Loucy (cell line): Measurements from ENCODE around the gene ARHGEF12.
"Not testable (repeated sequence)": the region's sequence is repeated elsewhere in the genome, so short reads cannot be mapped to it uniquely, and the experiment has no call there.

Experiments
- H2AFZ ChIP-seq: fragments of 200-600 bp; sonication (generic); 2 replicates; pipeline ENCODE4 v1.6.0; 2016; ENCODE audit warnings: antibody characterized with exemption, mild to moderate bottlenecking, low read length, moderate library complexity
- H3F3A ChIP-seq: fragments of 200-600 bp; 2 replicates; pipeline ENCODE4 v1.6.0; 2016; ENCODE audit warnings: antibody characterized with exemption, low read depth, mild to moderate bottlenecking
- H3K27me3 ChIP-seq: fragments of 200-600 bp; sonication (generic); 2 replicates; pipeline ENCODE4 v1.6.1; 2014; ENCODE audit warnings: low read length, mild to moderate bottlenecking; ENCODE audit not compliant: insufficient read depth, poor library complexity, severe bottlenecking
- H3K36me3 ChIP-seq: fragments of 200-600 bp; sonication (generic); 2 replicates; pipeline ENCODE4 v1.6.1; 2016; ENCODE audit warnings: low read length; ENCODE audit not compliant: insufficient read depth
- H3K4me1 ChIP-seq: fragments of 200-600 bp; sonication (generic); 2 replicates; pipeline ENCODE4 v1.5.1; 2014; ENCODE audit warnings: low read length, mild to moderate bottlenecking; ENCODE audit not compliant: insufficient read depth, poor library complexity, severe bottlenecking
- H3K4me2 ChIP-seq: fragments of 200-600 bp; sonication (generic); 2 replicates; pipeline ENCODE4 v1.6.0; 2014; ENCODE audit warnings: antibody characterized with exemption, low read length, low read depth, mild to moderate bottlenecking; ENCODE audit not compliant: poor library complexity, severe bottlenecking
- H3K4me3 ChIP-seq: fragments of 200-600 bp; sonication (generic); 2 replicates; pipeline ENCODE4 v1.5.1; 2014; ENCODE audit warnings: low read length, mild to moderate bottlenecking, mixed read lengths; ENCODE audit not compliant: poor library complexity, severe bottlenecking
- H3K79me2 ChIP-seq: fragments of 200-600 bp; sonication (generic); 2 replicates; pipeline ENCODE4 v1.6.1; 2014; ENCODE audit warnings: low read length; ENCODE audit not compliant: insufficient read depth
- H3K9ac ChIP-seq: fragments of 200-600 bp; sonication (generic); 2 replicates; pipeline ENCODE4 v1.6.0; 2014; ENCODE audit warnings: mild to moderate bottlenecking, low read depth, low read length, moderate library complexity; ENCODE audit not compliant: poor library complexity, severe bottlenecking
- H3K9me2 ChIP-seq: fragments of 200-600 bp; sonication (generic); replicated peaks from 2 replicates; pipeline ENCODE4 v1.6.1; 2016; ENCODE audit warnings: low read depth, low read length, mixed read lengths
- H3K9me3 ChIP-seq: fragments of 200-600 bp; sonication (generic); 2 replicates; pipeline ENCODE4 v1.6.1; 2014; ENCODE audit warnings: mild to moderate bottlenecking, antibody characterized with exemption, low read length, low read depth; ENCODE audit not compliant: insufficient read depth
- H4K20me1 ChIP-seq: fragments of 200-600 bp; sonication (generic); 2 replicates; pipeline ENCODE4 v1.6.0; 2014; ENCODE audit warnings: antibody characterized with exemption, low read length, mild to moderate bottlenecking; ENCODE audit not compliant: insufficient read depth, poor library complexity, severe bottlenecking
- EZH2phosphoT487 ChIP-seq: fragments of 200-600 bp; IDR thresholded peaks from 2 replicates; pipeline ENCODE4 v1.6.1; 2018; ENCODE audit warnings: antibody characterized with exemption, mild to moderate bottlenecking, moderate library complexity, borderline replicate concordance
- TF ChIP-seq, protein P1 (sequence below): fragments of 200-600 bp; sonication (generic); conservative IDR thresholded peaks from 2 replicates; pipeline ENCODE4 v1.5.1; 2014; ENCODE audit warnings: mild to moderate bottlenecking, antibody characterized with exemption, low read length

The ARHGEF12 gene

DNA sequence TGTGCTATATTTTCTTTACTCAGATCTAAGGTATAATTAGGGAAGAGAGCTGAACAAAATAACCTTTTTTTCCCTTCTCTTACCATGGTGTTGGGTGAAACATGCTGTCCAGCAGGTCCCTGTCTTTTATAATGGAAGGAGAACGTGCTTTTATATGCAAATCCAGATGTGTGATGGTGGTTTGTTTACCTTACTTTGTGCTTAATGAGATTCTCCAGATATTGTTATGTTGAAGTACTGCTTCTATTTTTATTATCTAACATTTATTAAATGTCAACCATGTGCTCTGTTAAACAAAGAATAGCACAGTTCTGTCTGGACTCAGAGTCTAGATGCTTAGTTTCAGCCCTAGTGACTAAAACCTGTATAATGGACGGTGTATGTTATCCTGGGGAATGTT, 165.2 kb downstream of the ARHGEF12 start:
- no peak for TF ChIP-seq EZH2phosphoT487
- TF ChIP-seq, protein P1, sequence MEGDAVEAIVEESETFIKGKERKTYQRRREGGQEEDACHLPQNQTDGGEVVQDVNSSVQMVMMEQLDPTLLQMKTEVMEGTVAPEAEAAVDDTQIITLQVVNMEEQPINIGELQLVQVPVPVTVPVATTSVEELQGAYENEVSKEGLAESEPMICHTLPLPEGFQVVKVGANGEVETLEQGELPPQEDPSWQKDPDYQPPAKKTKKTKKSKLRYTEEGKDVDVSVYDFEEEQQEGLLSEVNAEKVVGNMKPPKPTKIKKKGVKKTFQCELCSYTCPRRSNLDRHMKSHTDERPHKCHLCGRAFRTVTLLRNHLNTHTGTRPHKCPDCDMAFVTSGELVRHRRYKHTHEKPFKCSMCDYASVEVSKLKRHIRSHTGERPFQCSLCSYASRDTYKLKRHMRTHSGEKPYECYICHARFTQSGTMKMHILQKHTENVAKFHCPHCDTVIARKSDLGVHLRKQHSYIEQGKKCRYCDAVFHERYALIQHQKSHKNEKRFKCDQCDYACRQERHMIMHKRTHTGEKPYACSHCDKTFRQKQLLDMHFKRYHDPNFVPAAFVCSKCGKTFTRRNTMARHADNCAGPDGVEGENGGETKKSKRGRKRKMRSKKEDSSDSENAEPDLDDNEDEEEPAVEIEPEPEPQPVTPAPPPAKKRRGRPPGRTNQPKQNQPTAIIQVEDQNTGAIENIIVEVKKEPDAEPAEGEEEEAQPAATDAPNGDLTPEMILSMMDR, result no peak
- Histone ChIP-seq H3K9me3 (no peaks in the 10 kb centered on the region), H3K9ac (no peak overlapping the region), H3K4me2 (no peak overlapping the region), H3K27me3 (no peaks in the 10 kb centered on the region), H3K36me3 (no peaks in the 10 kb centered on the region), H3K9me2 (no peaks in the 10 kb centered on the region), H3K79me2 (no peaks in the 10 kb centered on the region), H3K4me3 (no peak overlapping the region), H2AFZ (no peak overlapping the region), H3F3A (no peaks in the 10 kb centered on the region), H4K20me1 (no peaks in the 10 kb centered on the region), H3K4me1 (no peaks in the 10 kb centered on the region)

- Histone ChIP-seq H3K4me3 (no peak overlapping the region), H3K36me3 (no peaks in the 10 kb centered on the region), H3K79me2 (no peaks in the 10 kb centered on the region), H3K9me3 (no peaks in the 10 kb centered on the region), H2AFZ (no peak overlapping the region), H3K9me2 (no peaks in the 10 kb centered on the region), H3K27me3 (no peaks in the 10 kb centered on the region), H3F3A (no peaks in the 10 kb centered on the region), H4K20me1 (no peaks in the 10 kb centered on the region), H3K4me1 (no peaks in the 10 kb centered on the region), H3K4me2 (no peak overlapping the region), H3K9ac (no peak overlapping the region)
- TF ChIP-seq, protein P1, result no peak
- TF ChIP-seq EZH2phosphoT487, result no peak
Measured at GRCh38 chr11:120501976-120502755, 166.0 kb downstream of the ARHGEF12 start.

DNA sequence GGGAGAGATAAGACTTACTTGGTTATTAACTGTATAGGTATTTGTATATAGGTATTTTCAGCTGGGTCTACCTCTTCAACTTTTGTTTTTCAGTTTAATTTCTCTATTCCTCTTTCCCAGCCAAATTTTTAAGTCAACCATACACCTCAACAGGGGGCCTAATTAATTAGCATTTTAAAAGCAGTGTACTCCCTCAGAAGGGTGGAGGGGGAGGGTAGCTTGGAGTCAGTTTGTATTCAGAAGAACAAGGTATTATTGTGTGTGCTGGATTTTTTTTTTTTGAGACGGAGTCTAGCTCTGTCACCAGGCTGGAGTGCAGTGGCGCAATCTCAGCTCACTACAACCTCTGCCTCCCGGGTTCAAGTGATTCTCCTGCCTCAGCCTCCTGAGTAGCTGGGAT, 167.3 kb downstream of the ARHGEF12 start:
- H3K9me2 ChIP-seq, H4K20me1 ChIP-seq, H3K27me3 ChIP-seq, H2AFZ ChIP-seq, H3K9ac ChIP-seq, H3K4me3 ChIP-seq, H3K79me2 ChIP-seq, H3K4me1 ChIP-seq, H3K9me3 ChIP-seq, H3K36me3 ChIP-seq, H3F3A ChIP-seq, H3K4me2 ChIP-seq: not testable (repeated sequence)
